ENCODE results near the gene CLDN6. TPM values are rescaled to one million over a fixed set of nuclear protein-coding genes. Genes with fewer than 3 reads are reported as not detected.
"Not testable (repeated sequence)": the region's sequence is repeated elsewhere in the genome, so short reads cannot be mapped to it uniquely, and the experiment has no call there.

CLDN6 gene
- total RNA-seq, 5 donors from 2014 or later (not counting 1 experiment from before 2014, with no cell fraction given): 0.30 to 1.1 (median 0.85) TPM; not detected in 2

GRCh38 chr16:3057181-3058138 lies 39.5 kb upstream of the CLDN6 start:
- Mint-ChIP-seq H3K9me3 (no peaks in the 10 kb centered on the region), H3K4me3 (peak overlapping the region; percentile 42 to 88 (median 52)), H3K4me1 (peaks cover 42 to 59% (median 45%) of the 10 kb centered on the region in 3 donors), H3K27me3 (no peaks in the 10 kb centered on the region), H3K36me3 (peaks cover 13% of the 10 kb centered on the region), H3K27ac (peak overlapping the region; percentile 68 to 83)
- Histone ChIP-seq H3K4me1 (ENCODE audit: control insufficient read depth in 1 of 2, extremely low read depth in 1 of 2, insufficient read depth in 2 of 2, low read length in 2 of 2) (peaks cover 13 to 63% of the 10 kb centered on the region in 2 experiments), H3K27me3 (replicated peaks in 1 of 2; ENCODE audit: control insufficient read depth in 2 of 2, extremely low read depth in 1 of 2, insufficient read depth in 2 of 2, low read length in 1 of 2) (no peaks in the 10 kb centered on the region), H3K36me3 (ENCODE audit: control insufficient read depth in 2 of 2, extremely low read depth in 1 of 2, insufficient read depth in 1 of 2, low read length in 1 of 2) (peaks cover 5 to 7% of the 10 kb centered on the region in 2 donors), H3K9me3 (no peaks in the 10 kb centered on the region), H3K27ac (ENCODE audit: low read length) (no peak overlapping the region), H3K4me3 (ENCODE audit: control insufficient read depth in 1 of 2, extremely low read depth in 1 of 2, low read length in 1 of 2) (peak overlapping the region in 1 of 2 donors; percentile 91)
- ChIA-PET CTCF (interaction anchor here in 1 of 2 donors (2.9 kb wide), 1 partner anchor 71 kb away, joined by 39 read pairs; no protein-coding TSS in a partner anchor), POLR2A (no interaction called here)
- ATAC-seq (replicated peaks in 1 of 4) (no peak), DNase-seq (no peak)
- WGBS (ENCODE audit: insufficient coverage): 71% methylated on average over 8 of the region's 22 CpGs

DNA sequence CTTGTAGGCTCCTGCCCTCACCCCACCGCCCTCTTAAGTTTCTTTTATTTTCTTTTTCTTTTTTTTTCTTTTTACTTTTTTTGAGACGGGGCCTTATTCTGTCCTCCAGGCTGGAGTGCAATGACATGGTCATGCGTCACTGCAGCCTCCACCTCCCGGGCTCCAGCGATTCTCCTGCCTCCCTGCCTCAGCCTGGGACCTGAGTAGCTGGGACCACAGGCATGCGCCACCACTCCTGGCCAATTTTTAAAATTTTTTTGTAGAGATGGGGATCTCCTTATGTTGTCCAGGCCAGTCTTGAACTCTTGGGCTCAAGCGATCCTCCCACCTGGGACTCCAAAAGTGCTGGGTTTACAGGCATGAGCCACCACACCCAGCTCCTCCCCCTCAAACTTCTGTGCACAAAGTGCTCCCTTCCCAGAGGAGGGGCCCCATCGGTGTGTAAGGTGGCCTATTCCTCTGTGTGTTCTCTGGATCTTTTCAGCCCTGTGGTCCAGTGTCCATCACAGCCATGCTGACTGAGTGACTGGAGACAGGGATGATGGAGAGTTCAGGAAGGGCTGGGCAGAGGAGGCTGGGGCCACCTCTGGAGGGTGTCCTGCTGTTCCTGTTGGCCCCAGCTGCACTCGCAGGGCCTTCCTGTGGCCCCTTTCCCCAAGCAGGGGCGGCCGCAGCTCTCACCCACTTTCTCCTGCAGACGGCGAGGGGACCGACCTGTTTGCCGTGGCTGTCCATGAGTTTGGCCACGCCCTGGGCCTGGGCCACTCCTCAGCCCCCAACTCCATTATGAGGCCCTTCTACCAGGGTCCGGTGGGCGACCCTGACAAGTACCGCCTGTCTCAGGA lies 38.6 kb upstream of the CLDN6 start:
- Mint-ChIP-seq H3K27ac (peak overlapping the region; percentile 68 to 83), H3K36me3 (peaks cover 13% of the 10 kb centered on the region), H3K27me3 (no peaks in the 10 kb centered on the region), H3K4me3 (peak overlapping the region; percentile 42 to 88 (median 52)), H3K9me3 (no peaks in the 10 kb centered on the region), H3K4me1 (peaks cover 40 to 57% (median 46%) of the 10 kb centered on the region in 3 donors)
- Histone ChIP-seq H3K9me3 (no peaks in the 10 kb centered on the region), H3K4me3 (ENCODE audit: control insufficient read depth in 1 of 2, extremely low read depth in 1 of 2, low read length in 1 of 2) (no peak overlapping the region), H3K27me3 (replicated peaks in 1 of 2; ENCODE audit: control insufficient read depth in 2 of 2, extremely low read depth in 1 of 2, insufficient read depth in 2 of 2, low read length in 1 of 2) (no peaks in the 10 kb centered on the region), H3K4me1 (ENCODE audit: control insufficient read depth in 1 of 2, extremely low read depth in 1 of 2, insufficient read depth in 2 of 2, low read length in 2 of 2) (peaks cover 13 to 63% of the 10 kb centered on the region in 2 experiments), H3K36me3 (ENCODE audit: control insufficient read depth in 2 of 2, extremely low read depth in 1 of 2, insufficient read depth in 1 of 2, low read length in 1 of 2) (peaks cover 5 to 7% of the 10 kb centered on the region in 2 donors), H3K27ac (ENCODE audit: low read length) (peak overlapping the region; percentile 6)
- POLR2A ChIA-PET: interaction anchor here in 1 of 2 donors (0.6 kb wide), 1 partner anchor 627 kb away, joined by 4 read pairs; no protein-coding TSS in a partner anchor
- CTCF ChIA-PET: interaction anchor here in 1 of 2 donors (0.8 kb wide), 1 partner anchor 45 kb away, joined by 3 read pairs; no protein-coding TSS in a partner anchor
- 90% methylated on average over 8 of the region's 19 CpGs for WGBS (ENCODE audit: insufficient coverage)
- ATAC-seq (replicated peaks in 1 of 4): no peak
- DNase-seq: no peak

- DNase-seq; CTCF ChIA-PET; H3K36me3 ChIP-seq (ENCODE audit: control insufficient read depth in 2 of 2, extremely low read depth in 1 of 2, insufficient read depth in 1 of 2, low read length in 1 of 2); POLR2A ChIA-PET; H3K27me3 ChIP-seq (replicated peaks in 1 of 2; ENCODE audit: control insufficient read depth in 2 of 2, extremely low read depth in 1 of 2, insufficient read depth in 2 of 2, low read length in 1 of 2); H3K4me3 ChIP-seq (ENCODE audit: control insufficient read depth in 1 of 2, extremely low read depth in 1 of 2, low read length in 1 of 2); H3K9me3 Mint-ChIP-seq; H3K9me3 ChIP-seq; H3K27me3 Mint-ChIP-seq; ATAC-seq (replicated peaks in 1 of 4): not testable (repeated sequence)
- peaks cover 13% of the 10 kb centered on the region for H3K36me3 Mint-ChIP-seq
- peak overlapping the region; percentile 84 to 93 for H3K27ac Mint-ChIP-seq
- H3K4me1 ChIP-seq (ENCODE audit: control insufficient read depth in 1 of 2, extremely low read depth in 1 of 2, insufficient read depth in 2 of 2, low read length in 2 of 2): peaks cover 13 to 61% of the 10 kb centered on the region in 2 experiments
- peaks cover 43 to 62% (median 49%) of the 10 kb centered on the region in 3 donors for H3K4me1 Mint-ChIP-seq
- peak overlapping the region; percentile 24 to 88 (median 37) for H3K4me3 Mint-ChIP-seq
- H3K27ac ChIP-seq (ENCODE audit: low read length): peak overlapping the region; percentile 11
- WGBS (ENCODE audit: insufficient coverage): 97% methylated on average over 8 of the region's 9 CpGs
These were observed 37.7 kb upstream of the CLDN6 start for GRCh38 chr16:3055734-3056115.

DNA sequence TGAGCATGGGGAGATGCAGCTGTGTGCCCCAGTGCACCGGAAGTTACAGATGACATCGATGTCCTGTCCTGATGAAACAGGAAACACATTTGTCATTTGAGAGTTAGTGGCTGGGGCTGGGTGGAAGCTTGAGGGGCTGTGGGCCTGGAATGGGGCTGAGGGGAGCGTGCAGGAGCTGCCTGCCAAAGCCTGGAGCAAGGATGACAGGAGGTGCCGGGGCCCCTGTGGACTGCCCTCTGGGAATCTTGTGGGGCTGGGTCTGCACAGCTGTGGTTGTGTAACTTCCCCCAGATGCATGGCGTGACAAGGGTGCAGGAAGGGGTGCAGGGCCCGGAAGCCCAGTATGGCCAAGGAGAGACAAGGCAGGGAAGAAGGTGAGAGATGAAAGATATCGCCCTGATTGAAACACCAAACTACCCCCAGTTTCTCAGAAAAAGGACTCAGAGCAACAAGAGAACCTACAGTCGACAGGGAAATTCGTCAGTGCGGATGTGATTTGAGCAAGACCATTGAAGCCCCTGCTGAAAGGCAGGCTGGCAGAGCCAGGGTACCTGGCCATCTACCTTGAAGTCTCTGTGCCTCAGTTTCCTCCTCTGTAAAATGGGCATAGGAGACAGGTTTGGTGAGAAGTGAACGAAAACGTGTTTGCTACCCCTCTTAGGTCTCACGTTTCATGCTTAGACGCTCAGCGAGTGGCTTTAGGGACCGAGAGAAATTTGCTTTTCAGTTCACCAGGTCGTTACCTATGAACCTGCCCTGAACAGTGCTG lies 37.2 kb upstream of the CLDN6 start:
- ChIA-PET POLR2A (no interaction called here), CTCF (no interaction called here)
- no peak overlapping the region for H3K4me3 ChIP-seq (ENCODE audit: control insufficient read depth in 1 of 2, extremely low read depth in 1 of 2, low read length in 1 of 2)
- DNase-seq: peak in 1 of 35 experiments; percentile 40
- H3K27me3 ChIP-seq (replicated peaks in 1 of 2; ENCODE audit: control insufficient read depth in 2 of 2, extremely low read depth in 1 of 2, insufficient read depth in 2 of 2, low read length in 1 of 2): peaks cover 0 to 2% of the 10 kb centered on the region in 2 experiments
- peak overlapping the region; percentile 37 to 88 (median 39) for H3K4me3 Mint-ChIP-seq
- no peaks in the 10 kb centered on the region for H3K9me3 Mint-ChIP-seq
- no peaks in the 10 kb centered on the region for H3K27me3 Mint-ChIP-seq
- H3K4me1 Mint-ChIP-seq: peaks cover 41 to 60% (median 50%) of the 10 kb centered on the region in 3 donors
- H3K4me1 ChIP-seq (ENCODE audit: control insufficient read depth in 1 of 2, extremely low read depth in 1 of 2, insufficient read depth in 2 of 2, low read length in 2 of 2): peaks cover 13 to 56% of the 10 kb centered on the region in 2 experiments
- no peaks in the 10 kb centered on the region for H3K9me3 ChIP-seq
- peaks cover 13% of the 10 kb centered on the region for H3K36me3 Mint-ChIP-seq
- peak overlapping the region; percentile 84 to 93 for H3K27ac Mint-ChIP-seq
- H3K36me3 ChIP-seq (ENCODE audit: control insufficient read depth in 2 of 2, extremely low read depth in 1 of 2, insufficient read depth in 1 of 2, low read length in 1 of 2): peaks cover 5 to 7% of the 10 kb centered on the region in 2 donors
- peak overlapping the region; percentile 11 for H3K27ac ChIP-seq (ENCODE audit: low read length)
- 58% methylated on average over 14 of the region's 17 CpGs for WGBS (ENCODE audit: insufficient coverage)
- ATAC-seq (replicated peaks in 1 of 4): peak in 1 of 4 experiments; percentile 17

DNA sequence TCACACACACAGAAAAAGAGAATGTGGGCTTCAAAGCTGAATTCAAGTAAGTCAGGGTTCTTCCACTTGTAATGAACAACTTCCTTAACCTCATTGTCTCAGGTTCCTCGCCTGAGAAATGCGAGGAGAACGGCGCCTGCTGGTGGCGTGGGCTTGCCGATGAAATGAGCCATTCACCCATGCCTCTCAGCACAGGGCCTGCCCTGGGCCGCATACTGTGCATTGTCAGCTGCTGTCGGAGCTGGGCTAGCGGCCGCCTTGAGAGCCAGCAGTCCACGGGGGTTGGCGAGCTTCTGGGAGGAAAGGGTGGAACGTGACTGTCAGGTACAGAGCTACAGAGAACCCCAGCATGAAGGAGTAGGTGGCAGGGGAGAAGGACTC lies 35.3 kb upstream of the CLDN6 start:
- ATAC-seq (replicated peaks in 1 of 4): peak; percentile 49 to 63 (median 52)
- H3K9me3 Mint-ChIP-seq; H3K36me3 ChIP-seq (ENCODE audit: control insufficient read depth in 2 of 2, extremely low read depth in 1 of 2, insufficient read depth in 1 of 2, low read length in 1 of 2); H3K9me3 ChIP-seq; H3K27ac ChIP-seq (ENCODE audit: low read length); H3K27me3 ChIP-seq (replicated peaks in 1 of 2; ENCODE audit: control insufficient read depth in 2 of 2, extremely low read depth in 1 of 2, insufficient read depth in 2 of 2, low read length in 1 of 2); POLR2A ChIA-PET; H3K4me3 ChIP-seq (ENCODE audit: control insufficient read depth in 1 of 2, extremely low read depth in 1 of 2, low read length in 1 of 2); CTCF ChIA-PET; H3K27me3 Mint-ChIP-seq: not testable (repeated sequence)
- Mint-ChIP-seq H3K4me1 (peaks cover 34 to 58% (median 49%) of the 10 kb centered on the region in 3 donors), H3K36me3 (peaks cover 13% of the 10 kb centered on the region), H3K27ac (peak overlapping the region in 1 of 2 donors; percentile 3), H3K4me3 (peak overlapping the region in 1 of 3 donors; percentile 5)
- H3K4me1 ChIP-seq (ENCODE audit: control insufficient read depth in 1 of 2, extremely low read depth in 1 of 2, insufficient read depth in 2 of 2, low read length in 2 of 2): peaks cover 8 to 48% of the 10 kb centered on the region in 2 experiments
- DNase-seq: peak in 2 of 35 experiments; percentile 32 to 41
- WGBS (ENCODE audit: insufficient coverage): no CpG with 5 or more reads among the region's 13 CpGs

All from T-cell (primary cell).